OCI-M2 (cell line): ENCODE data around the gene DTX1.

Experiments
- DNase-seq: peaks from one replicate; lab custom pipeline; 2025; ENCODE audit not compliant: unreplicated experiment; lab: John Stamatoyannopoulos, UW

The DTX1 gene

GRCh38 chr12:113092607-113093408 lies 36.3 kb downstream of the DTX1 start:
- no peak for DNase-seq

DNA sequence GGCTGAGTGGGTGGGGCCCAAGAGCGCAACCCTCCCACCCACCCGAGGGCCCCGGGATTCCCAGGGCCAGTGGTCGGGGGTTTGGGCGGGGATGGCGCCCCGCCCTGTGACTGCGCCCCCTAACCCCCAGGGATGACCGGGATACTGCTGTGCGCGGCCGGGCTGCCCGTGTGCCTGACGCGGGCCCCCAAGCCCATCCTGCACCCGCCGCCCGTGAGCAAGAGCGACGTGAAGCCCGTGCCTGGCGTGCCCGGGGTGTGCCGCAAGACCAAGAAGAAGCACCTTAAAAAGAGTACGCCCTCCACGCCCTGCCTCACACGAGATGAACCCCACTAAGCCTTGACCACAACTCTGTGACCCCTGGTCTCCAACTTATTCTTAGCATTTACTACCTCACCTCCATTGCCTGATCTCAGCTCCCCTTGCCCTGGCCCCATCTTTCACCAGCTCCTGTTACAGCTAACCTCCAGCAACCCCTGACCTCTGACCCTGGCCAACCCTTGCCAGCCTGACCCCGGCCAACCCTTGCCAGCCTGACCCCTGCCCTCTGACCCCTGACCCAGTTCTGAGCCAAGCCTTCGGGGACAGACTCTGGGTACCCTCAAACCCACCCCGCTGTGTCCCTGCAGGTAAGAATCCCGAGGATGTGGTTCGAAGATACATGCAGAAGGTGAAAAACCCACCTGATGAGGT lies 37.0 kb downstream of the DTX1 start:
- DNase-seq, result no peak

GRCh38 chr12:113094738-113095137 lies 38.2 kb downstream of the DTX1 start:
- no peak for DNase-seq

DNA sequence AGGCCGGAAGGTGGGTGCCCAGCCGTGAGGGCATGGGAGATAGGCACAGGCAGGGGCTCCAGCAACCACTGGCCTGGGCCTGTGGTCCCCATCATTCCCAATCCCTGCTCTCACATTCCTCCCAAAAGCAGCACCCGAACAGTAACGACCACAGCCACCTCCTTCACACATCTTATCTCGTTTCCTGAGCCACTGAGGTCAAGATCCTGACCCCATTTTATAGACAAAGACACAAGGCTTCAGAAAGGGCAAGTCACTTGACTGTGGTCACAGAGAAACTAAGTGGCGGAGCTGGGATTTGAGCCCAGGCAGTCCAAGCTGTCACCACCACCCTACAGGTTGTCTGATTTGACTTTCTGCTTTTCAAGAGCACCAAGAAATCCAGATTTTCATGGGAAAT lies 38.9 kb downstream of the DTX1 start:
- no peak for DNase-seq

- DNase-seq, result no peak
These were observed 40.3 kb downstream of the DTX1 start for GRCh38 chr12:113096675-113097461.

- no peak for DNase-seq
These were observed 41.3 kb downstream of the DTX1 start for GRCh38 chr12:113097716-113098440.

DNA sequence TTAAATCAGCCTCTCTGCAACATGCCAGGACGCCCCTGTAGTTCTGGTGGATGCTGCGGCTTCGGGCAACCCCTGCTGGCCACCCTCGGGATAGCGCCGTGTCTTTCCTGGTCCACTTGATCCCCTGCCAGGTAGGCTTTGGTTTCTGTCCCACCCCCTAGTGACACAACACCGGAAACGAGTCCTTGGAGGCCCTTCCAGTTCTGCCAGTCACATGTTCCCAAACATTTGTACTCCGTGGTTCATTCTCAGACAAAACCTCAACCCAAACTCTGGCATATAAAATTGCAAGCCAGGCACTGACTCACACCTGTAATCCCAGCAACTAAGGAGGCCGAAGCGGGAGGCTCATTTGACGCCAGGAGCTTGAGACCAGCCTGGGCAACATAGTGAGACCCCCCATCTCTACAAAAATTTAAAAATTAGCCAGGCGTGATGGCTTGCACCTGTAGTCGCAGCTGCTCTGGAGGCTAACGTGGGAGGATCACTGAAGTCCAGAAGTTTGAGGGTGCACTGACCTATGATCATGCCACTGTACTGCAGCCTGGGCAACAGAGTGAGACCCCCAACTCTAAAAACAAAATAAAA lies 42.0 kb downstream of the DTX1 start:
- DNase-seq, result no peak

DNA sequence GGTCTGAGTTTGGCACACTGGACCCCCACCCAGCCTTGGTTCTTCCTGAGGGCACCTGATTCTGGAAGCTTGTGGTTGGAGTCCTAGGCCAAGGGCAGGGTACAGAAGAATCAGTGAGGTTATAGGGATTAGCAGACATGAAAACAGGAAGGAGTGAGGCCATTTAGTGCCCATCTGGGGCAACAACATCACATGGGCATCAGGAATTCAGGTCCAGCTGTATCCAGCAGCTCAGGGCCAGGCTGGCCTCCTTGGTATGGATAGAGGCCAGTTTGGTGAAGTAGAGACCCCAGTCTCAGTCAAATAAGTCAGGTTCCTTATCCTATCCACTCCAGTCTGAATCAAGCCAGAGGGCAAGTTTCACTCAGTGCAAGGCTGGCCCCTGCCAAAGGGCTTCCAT lies 42.8 kb downstream of the DTX1 start:
- DNase-seq, result no peak

DNA sequence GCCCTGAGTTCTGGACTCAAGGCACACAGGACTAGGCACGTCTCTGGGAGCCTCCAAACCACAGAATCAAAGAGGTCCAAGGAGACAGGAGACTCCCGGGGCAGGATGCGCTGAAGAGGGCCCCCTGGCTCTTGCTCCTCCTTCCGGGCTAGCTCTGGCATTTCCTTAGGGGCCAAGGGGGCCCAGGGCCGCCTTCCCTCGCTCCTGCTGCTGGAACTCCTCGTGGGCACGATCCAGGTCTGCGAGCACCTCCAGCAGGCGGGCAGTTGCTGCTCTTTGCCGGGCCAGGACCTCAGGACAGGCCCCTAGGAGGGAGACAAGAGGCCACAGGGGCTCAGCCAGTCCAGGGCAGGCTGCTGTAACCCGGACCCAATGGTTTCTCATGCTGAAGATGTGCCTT lies 43.2 kb downstream of the DTX1 start:
- no peak for DNase-seq

DNA sequence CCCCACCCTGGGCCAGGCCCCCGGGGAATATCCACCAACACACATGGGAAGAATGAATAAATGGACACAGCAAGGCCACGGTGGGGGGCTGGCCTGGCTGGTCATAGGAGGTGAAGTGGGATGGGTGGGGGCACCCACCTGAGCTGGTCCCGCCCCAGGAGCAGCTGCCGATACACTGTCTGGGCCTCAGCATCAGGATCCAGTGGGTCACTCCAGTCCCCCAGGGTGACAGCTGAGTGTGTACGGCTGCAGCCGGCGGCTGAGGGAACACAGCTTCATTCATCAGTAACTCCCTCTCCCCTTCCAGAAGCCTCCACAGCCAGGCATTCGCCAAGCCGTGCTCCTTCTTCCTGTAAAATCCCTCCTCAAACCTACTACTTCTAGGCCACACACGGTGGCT lies 45.2 kb downstream of the DTX1 start:
- no peak for DNase-seq

- DNase-seq, result no peak
These were observed 46.3 kb downstream of the DTX1 start for GRCh38 chr12:113102811-113103210.

- no peak for DNase-seq
These were observed 47.4 kb downstream of the DTX1 start for GRCh38 chr12:113103756-113104450.

DNA sequence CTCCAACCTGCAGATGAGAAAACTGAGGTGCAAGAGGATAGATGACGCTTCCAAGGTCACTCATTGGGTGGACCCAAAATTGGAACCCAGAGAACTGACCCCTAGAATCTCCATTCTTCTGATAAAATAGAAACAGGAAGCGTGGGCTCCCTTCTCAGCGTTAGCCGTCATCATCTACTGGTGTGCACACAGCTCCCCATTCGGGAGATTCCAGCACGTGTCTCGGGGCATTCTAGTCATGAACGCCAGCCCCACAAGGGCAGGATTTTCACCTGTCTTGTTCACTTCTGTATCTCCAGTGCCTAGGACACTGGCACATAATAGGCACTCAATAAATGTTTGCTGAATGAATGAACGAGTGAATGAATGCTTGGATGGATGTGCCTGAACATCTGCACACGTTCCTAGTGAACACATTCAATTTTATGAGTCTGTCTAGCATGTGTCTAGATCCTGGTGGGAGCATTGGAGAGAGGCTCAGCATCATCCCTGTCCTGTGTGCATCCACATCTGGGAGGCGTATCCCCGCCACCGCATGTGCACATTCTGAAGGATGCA lies 48.5 kb downstream of the DTX1 start:
- DNase-seq, result no peak

- no peak for DNase-seq
These were observed 49.2 kb downstream of the DTX1 start for GRCh38 chr12:113105606-113106271.

DNA sequence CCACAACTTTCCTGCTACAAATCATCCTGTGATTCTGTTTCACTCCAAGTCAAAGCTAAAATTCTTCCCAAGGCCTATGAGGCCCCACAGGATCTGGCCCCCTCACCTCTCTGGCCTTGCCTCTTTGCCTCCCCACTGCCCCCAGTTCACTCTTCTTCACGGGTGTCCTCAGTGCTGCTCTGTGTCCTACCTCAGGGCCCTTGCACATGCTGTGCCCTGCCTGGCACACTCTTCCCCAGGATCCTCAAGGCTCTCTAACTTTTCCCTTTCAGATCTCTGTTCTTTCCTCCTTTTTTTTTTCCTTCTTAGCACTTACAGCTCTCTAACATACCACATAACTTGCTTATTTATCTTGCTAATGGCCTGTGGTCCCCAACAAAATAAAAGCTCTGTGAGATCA lies 49.8 kb downstream of the DTX1 start:
- no peak for DNase-seq

GRCh38 chr12:113108308-113108707 lies 51.8 kb downstream of the DTX1 start:
- DNase-seq, result no peak

GRCh38 chr12:113109360-113109759 lies 52.8 kb downstream of the DTX1 start:
- DNase-seq, result no peak

DNA sequence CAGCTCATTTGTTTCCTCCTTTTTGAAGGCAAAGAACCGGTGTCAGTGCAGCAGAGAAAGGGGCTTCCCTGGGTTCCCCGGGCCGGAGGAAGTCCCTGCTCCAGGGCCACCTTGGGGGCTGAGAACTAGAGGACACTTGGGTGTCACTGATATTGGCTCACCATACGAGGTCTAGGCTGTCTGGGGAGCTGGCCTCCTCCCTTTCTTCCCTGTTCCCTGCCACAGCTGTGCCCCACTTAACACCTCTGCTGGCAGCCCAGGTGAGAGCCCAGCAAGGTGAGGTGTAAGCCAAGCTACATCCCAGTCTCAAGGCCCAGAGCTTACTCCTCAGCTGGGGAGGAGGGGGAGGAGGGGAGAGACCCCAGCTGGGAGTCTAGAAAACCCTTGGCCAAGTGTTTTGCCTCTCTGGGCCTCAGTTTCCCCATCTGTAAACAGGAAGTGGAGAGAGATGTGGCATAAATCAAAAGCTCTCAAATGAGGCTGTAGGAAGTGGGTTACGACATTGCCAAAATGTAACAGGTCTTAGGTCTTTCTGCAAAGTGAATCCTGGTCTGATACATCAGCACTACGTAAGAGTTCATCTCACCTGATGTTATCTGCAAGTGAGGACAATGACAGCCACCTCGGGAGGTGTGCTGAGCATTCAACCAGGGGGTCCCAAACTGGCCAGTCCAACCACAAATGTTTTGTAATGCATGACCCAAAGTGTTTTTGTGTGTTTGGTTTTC lies 53.5 kb downstream of the DTX1 start:
- DNase-seq, result no peak

- DNase-seq, result no peak
These were observed 54.7 kb downstream of the DTX1 start for GRCh38 chr12:113111247-113111646.
